CD4-positive, alpha-beta T cell (primary cell): ENCODE results near the gene UCHL5. TPM values are rescaled to one million over a fixed set of nuclear protein-coding genes. Genes with fewer than 3 reads are reported as not detected.

Experiments
- ATAC-seq: fragments of 200-7000 bp; cut with Tn5 transposase; one replicate; pipeline ENCODE4 v1.10.0; 2022; ENCODE audit warnings: mild to moderate bottlenecking; ENCODE audit not compliant: poor library complexity
- CTCF ChIA-PET: fragments of 350-600 bp; sonication (Branson Sonifier 250); formaldehyde crosslinking; loops from one replicate; lab custom pipeline; 2021; ENCODE audit warnings: antibody characterized with exemption, inconsistent platforms; lab: Charles Lee
- POLR2A ChIA-PET: fragments of 350-600 bp; sonication (Branson Sonifier 250); formaldehyde crosslinking; loops from one replicate; lab custom pipeline; 2021; ENCODE audit warnings: antibody characterized with exemption, inconsistent platforms; lab: Charles Lee
- DNase-seq, 14 experiments: peaks; one replicate each; pipeline ENCODE4 v3.0.0-alpha.2; 2013 to 2020; ENCODE audit warnings: mixed read lengths in 2 of 14
- H3K27ac ChIP-seq, 2 donors: one replicate each; pipeline versions ENCODE4 v1.5.1 to v1.7.0; 2013; ENCODE audit warnings: low read length in 2 of 2, low read depth in 1 of 2, mild to moderate bottlenecking in 1 of 2
- H3K27me3 ChIP-seq, 2 experiments: 1 replicate in 1 of 2; 2 replicates in 1 of 2; pipeline versions ENCODE4 v1.6.1 to v1.7.0; 2013; ENCODE audit warnings: low read length in 2 of 2, control low read depth in 1 of 2, mild to moderate bottlenecking in 1 of 2, moderate library complexity in 1 of 2; ENCODE audit not compliant: insufficient read depth in 2 of 2, control insufficient read depth in 1 of 2
- H3K36me3 ChIP-seq: one replicate; pipeline ENCODE4 v1.6.1; 2013; ENCODE audit warnings: low read length, control low read depth; ENCODE audit not compliant: insufficient read depth
- H3K4me1 ChIP-seq: one replicate; pipeline ENCODE4 v1.6.1; 2013; ENCODE audit warnings: low read length, control low read depth; ENCODE audit not compliant: insufficient read depth
- H3K4me3 ChIP-seq: one replicate; pipeline ENCODE4 v1.5.1; 2013; ENCODE audit warnings: mild to moderate bottlenecking, low read length, moderate library complexity
- H3K9me3 ChIP-seq, 2 experiments: 1 replicate in 1 of 2; 2 replicates in 1 of 2; pipeline versions ENCODE4 v1.6.1 to v1.7.0; 2013; ENCODE audit warnings: low read length in 2 of 2, mild to moderate bottlenecking in 2 of 2, control low read depth in 1 of 2, moderate library complexity in 1 of 2; ENCODE audit not compliant: control insufficient read depth in 1 of 2, insufficient read depth in 1 of 2
- H3K27ac Mint-ChIP-seq: one replicate; pipeline ENCODE4 v1.8.0; 2020; ENCODE audit warnings: mixed read lengths
- H3K27me3 Mint-ChIP-seq: one replicate; pipeline ENCODE4 v1.8.0; 2021; ENCODE audit warnings: mixed read lengths
- H3K36me3 Mint-ChIP-seq: one replicate; pipeline ENCODE4 v1.8.0; 2021; ENCODE audit warnings: low read depth, mixed read lengths
- H3K4me1 Mint-ChIP-seq: one replicate; pipeline ENCODE4 v1.8.0; 2021; ENCODE audit warnings: low read depth, mixed read lengths
- H3K4me3 Mint-ChIP-seq: one replicate; pipeline ENCODE4 v1.8.0; 2020; ENCODE audit warnings: mild to moderate bottlenecking, mixed read lengths
- H3K9me3 Mint-ChIP-seq: one replicate; pipeline ENCODE4 v1.8.0; 2020; ENCODE audit warnings: mixed read lengths
- intact Hi-C, 2 experiments: fragments of 100-400 bp; cut with DNase I in 1 of 2; cut with micrococcal nuclease in 1 of 2; formaldehyde crosslinking; loops; one replicate each; pipeline versions ENCODE4 v1.15.1 to v1.9.0; 2023 to 2025; cut with DNase I, micrococcal nuclease
- total RNA-seq, 174 experiments: library from RNA in 2 of 174; stranded (reverse) in 2 of 174; gene quantifications; one replicate each; pipeline ENCODE4 v1.2.3 and lab custom pipeline; 2021 to 2026
- TF ChIP-seq, protein P1 (sequence below): fragments of 200-600 bp; IDR thresholded peaks from one replicate; pipeline ENCODE4 v1.8.0; 2022; ENCODE audit warnings: antibody characterized with exemption, mild to moderate bottlenecking

The UCHL5 gene
- total RNA-seq, 2 experiments from 2014 or later, result 16.4 to 19.2 TPM

DNA sequence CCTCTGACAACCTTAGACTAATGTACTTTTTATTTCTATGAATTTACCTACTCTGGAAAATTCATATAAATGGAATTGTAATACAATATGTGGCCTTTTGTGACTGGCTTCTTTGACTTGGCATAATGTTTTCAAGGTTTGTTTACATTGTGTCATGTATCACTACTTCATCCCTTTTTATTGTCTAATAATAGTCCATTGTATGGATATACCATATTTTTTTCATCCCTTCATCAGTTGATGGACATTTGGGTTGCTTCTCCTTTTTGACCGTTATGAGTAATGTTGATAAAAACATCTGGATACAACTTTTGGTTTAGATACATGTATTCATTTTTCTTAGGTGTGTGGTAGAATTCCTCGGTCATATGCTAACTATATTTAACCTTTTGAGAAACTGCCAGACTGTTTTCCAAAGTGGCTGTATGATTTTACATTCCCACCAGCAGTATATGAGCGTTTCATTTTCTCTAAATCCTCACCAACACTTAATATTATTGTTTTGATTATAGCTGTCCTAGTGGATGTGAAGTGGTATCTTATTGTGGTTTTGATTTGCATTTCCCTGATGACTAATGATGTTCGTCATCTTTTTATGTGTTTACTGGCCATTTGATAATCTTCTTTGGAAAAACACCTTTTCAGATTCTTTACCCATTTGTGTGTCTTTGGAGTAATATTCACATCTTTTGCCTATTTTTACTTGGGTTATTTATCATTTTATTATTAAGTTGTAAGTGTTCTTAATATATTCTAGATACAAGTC, 3.7 kb upstream of the UCHL5 start:
- peak in 2 of 14 experiments; percentile 13 to 35 for DNase-seq
- Mint-ChIP-seq H3K4me3 (peak overlapping the region; percentile 62), H3K36me3 (peaks cover 20% of the 10 kb centered on the region), H3K27me3 (no peaks in the 10 kb centered on the region), H3K9me3 (no peaks in the 10 kb centered on the region), H3K4me1 (peaks cover 83% of the 10 kb centered on the region), H3K27ac (peak overlapping the region; percentile 32)
- no peak for ATAC-seq
- CTCF ChIA-PET, result no interaction called here
- H3K9me3 ChIP-seq, result no peaks in the 10 kb centered on the region
- no peak overlapping the region for H3K27ac ChIP-seq
- H3K4me1 ChIP-seq, result peaks cover 21% of the 10 kb centered on the region
- H3K27me3 ChIP-seq, result no peaks in the 10 kb centered on the region
- intact Hi-C loops, result loop anchor here in 1 of 2 experiments (5.0 kb wide), 1 partner anchor 39 kb away; no protein-coding TSS in a partner anchor
- POLR2A ChIA-PET, result no interaction called here
- H3K36me3 ChIP-seq, result no peaks in the 10 kb centered on the region
- TF ChIP-seq, protein P1, sequence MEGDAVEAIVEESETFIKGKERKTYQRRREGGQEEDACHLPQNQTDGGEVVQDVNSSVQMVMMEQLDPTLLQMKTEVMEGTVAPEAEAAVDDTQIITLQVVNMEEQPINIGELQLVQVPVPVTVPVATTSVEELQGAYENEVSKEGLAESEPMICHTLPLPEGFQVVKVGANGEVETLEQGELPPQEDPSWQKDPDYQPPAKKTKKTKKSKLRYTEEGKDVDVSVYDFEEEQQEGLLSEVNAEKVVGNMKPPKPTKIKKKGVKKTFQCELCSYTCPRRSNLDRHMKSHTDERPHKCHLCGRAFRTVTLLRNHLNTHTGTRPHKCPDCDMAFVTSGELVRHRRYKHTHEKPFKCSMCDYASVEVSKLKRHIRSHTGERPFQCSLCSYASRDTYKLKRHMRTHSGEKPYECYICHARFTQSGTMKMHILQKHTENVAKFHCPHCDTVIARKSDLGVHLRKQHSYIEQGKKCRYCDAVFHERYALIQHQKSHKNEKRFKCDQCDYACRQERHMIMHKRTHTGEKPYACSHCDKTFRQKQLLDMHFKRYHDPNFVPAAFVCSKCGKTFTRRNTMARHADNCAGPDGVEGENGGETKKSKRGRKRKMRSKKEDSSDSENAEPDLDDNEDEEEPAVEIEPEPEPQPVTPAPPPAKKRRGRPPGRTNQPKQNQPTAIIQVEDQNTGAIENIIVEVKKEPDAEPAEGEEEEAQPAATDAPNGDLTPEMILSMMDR, result no peak
- H3K4me3 ChIP-seq, result no peak overlapping the region

DNA sequence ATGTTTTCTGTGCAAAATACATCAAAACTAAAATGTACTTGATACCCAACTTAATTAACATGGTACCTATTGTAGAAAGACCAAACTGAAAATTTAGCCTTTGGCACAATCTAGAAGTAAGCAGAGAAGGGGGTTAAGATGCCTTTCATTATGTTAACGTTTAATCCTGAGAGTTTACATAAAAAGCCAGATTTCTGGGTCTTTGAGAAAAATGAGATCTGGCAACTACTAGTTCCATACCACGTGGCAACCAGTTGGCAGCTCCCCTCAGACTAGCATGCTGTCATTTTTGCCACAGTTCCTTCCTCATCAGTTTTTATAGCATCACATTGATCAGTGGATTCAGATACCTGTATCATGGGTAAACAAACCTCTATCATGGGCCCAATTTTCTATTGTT, 1.8 kb upstream of the UCHL5 start:
- Mint-ChIP-seq H3K27ac (peak overlapping the region; percentile 96), H3K27me3 (no peaks in the 10 kb centered on the region), H3K9me3 (no peaks in the 10 kb centered on the region), H3K36me3 (peaks cover 20% of the 10 kb centered on the region), H3K4me3 (peak overlapping the region; percentile 100), H3K4me1 (peaks cover 82% of the 10 kb centered on the region)
- no peak for ATAC-seq
- CTCF ChIA-PET, result interaction anchor here (0.5 to 1.2 kb wide), 3 partner anchors 11 to 61 kb away, joined by 3 to 4 read pairs (median 3); partner anchors contain the start of gene CDC73
- TF ChIP-seq, protein P1, result no peak
- no peaks in the 10 kb centered on the region for H3K27me3 ChIP-seq
- DNase-seq, result peak in 3 of 14 experiments; percentile 13 to 22 (median 14)
- no peak overlapping the region for H3K27ac ChIP-seq
- POLR2A ChIA-PET, result interaction anchor here (0.7 to 1.2 kb wide), 3 partner anchors 11 to 268 kb away, joined by 3 read pairs; no protein-coding TSS in a partner anchor
- peak overlapping the region; percentile 95 for H3K4me3 ChIP-seq
- intact Hi-C loops, result loop anchor here in 1 of 2 experiments (2.0 to 5.0 kb wide), 2 partner anchors 41 to 60 kb away; no protein-coding TSS in a partner anchor
- no peaks in the 10 kb centered on the region for H3K36me3 ChIP-seq
- peaks cover 24% of the 10 kb centered on the region for H3K4me1 ChIP-seq
- H3K9me3 ChIP-seq, result no peaks in the 10 kb centered on the region

DNA sequence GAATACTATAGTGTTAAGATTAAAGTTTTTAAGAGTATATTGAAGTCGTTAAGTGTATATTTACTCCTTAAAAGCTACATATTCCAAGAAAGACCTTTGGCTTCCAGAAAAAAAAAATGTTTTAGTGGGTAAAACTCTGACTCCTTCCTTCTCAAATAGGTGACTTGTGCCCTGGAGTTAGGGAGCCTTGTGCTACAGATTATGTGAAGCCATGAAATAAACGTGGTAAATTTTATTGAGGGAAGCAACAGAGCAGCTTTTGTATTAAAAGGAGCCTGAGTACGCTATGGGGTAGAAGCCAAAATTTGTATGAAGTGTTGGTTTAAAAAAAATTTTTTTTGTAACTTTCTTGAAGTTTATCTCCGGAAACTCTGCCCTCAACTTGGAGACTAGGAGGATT, 1.2 kb upstream of the UCHL5 start:
- Histone ChIP-seq H3K4me1 (peaks cover 24% of the 10 kb centered on the region), H3K27me3 (no peaks in the 10 kb centered on the region), H3K27ac (peak overlapping the region in 1 of 2 donors; percentile 83), H3K9me3 (no peaks in the 10 kb centered on the region), H3K36me3 (no peaks in the 10 kb centered on the region), H3K4me3 (peak overlapping the region; percentile 95)
- Mint-ChIP-seq H3K9me3 (no peaks in the 10 kb centered on the region), H3K27ac (peak overlapping the region; percentile 96), H3K27me3 (no peaks in the 10 kb centered on the region), H3K36me3 (peaks cover 20% of the 10 kb centered on the region), H3K4me3 (peak overlapping the region; percentile 100), H3K4me1 (peaks cover 76% of the 10 kb centered on the region)
- no peak for DNase-seq
- intact Hi-C loops, result loop anchor here in 1 of 2 experiments (2.0 to 5.0 kb wide), 2 partner anchors 42 to 60 kb away; no protein-coding TSS in a partner anchor
- POLR2A ChIA-PET, result interaction anchor here (0.7 to 1.2 kb wide), 3 partner anchors 11 to 267 kb away, joined by 3 read pairs; no protein-coding TSS in a partner anchor
- no peak for ATAC-seq
- TF ChIP-seq, protein P1, result no peak
- CTCF ChIA-PET, result interaction anchor here (1.2 kb wide), 1 partner anchor 62 kb away, joined by 4 read pairs; the partner anchor contains the start of gene CDC73
